ENCODE data around the gene CLASP1.
"Not testable (repeated sequence)": the region's sequence is repeated elsewhere in the genome, so short reads cannot be mapped to it uniquely, and the experiment has no call there.

The CLASP1 gene

DNA sequence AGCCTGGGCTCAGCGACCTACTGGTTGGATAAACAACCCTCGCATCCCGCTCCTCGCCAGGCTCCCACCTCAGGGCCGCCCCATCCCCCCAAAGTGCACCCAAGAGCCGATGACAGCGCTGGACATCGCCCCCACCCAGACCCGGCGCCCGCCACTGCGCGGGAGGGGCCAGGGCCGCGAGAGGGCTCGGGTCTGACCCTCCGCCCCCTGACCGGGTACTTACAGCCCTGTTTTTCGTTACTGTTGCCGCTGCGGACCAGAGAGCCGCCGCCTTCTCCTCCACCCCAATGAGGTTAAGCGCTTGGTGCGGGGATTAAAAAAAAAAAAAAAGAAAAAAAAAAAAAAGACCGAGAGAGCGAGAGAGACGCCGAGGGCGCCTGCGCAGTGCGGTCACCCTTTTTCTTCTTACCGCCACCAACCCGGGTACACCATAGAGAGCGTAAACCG is at the start of gene CLASP1:
CLASP1 (minus strand) TSS at position 314 of the 447 bp plus-strand sequence. CDS start 43,567 bp downstream, outside the sequence.
- peak in 1 of 2 experiments; percentile 59 for DNase-seq

- no peak for DNase-seq
These were observed 49.2 kb upstream of the CLASP1 start for GRCh38 chr2:121698318-121698930.

- no peak for DNase-seq
These were observed 47.9 kb upstream of the CLASP1 start for GRCh38 chr2:121697108-121697631.

DNA sequence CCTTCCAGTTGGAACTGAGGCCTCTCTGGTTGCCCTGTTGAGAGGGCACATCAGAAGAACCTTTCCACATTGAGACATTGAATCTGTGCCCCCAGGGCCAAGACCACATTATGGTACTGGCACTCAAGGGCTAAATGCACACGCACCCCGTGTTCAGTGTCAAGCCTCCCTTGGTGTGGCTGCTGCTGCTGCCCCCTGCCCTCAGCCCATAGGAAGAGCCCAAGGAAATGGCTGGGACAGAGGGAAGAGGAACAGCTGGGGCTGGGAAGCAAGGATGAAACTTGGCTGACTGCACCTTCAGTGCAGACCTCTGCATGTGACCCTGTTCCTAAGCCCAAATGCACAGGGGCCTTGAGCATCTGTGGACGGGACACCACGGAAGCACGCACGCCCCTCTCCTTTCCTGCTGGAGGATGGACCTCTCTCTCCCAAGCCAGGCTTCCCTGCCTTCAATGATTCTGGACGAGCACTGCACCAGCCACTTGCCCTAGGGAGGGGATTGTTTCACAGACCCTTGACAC is 47.2 kb upstream of the CLASP1 start:
- DNase-seq: no peak

GRCh38 chr2:121695171-121695451 is 45.8 kb upstream of the CLASP1 start:
- no peak for DNase-seq

DNA sequence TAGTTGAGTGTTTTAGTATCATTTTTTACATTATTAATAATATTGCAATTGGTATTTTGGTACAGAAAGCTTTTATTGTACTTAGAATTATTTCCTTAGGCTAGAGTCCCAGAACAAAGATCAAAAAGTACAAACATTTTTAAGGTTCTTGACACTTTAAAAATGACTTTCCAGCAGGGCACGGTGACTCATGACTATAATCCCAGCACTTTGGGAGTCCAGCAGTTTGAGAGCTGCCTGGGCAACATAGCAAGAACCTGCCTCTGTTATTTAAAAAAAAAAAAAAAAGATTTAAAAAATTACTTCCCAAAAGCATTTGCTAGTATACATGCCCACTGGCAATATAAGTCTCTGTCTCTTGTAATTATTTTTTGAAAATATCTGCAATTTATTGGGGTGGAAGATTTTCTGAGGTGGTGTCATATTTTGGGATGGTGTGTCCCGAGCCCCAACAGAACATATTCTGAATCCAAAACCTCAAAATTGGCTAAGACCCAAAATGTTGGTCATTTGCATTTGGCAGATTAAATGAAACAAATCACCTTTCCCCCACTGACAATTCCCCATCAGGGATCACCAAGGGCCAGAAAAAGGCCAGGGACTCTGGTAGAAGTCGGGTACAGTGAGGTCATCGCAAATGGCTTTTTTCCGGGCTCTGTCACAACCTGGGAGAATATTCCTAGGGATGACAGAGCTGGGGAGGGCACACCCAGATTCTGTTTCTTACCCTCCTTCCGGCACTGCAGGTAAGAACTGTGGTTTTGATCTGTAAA is 45.3 kb upstream of the CLASP1 start:
- DNase-seq: no peak

- not testable (repeated sequence) for DNase-seq
These were observed 41.3 kb upstream of the CLASP1 start for GRCh38 chr2:121690572-121690971.

DNA sequence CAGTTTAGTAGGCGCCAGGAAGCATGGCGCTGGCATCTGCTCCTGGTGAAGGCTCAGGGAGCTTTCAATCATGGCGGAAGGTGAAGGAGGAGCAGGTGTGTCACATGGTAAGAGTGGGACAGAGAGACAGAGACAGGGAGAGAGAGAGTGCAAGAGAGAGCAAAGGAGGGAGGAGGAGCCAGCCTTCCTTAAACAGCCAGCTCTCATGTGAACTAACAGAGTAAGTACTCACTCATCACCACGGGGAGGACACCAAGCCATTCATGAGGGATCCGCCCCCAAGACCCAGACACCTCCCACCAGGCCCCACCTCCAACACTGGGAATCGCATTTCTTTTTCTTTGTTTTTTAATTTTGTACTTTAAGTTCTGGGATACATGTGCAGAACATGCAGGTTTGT is 40.8 kb upstream of the CLASP1 start:
- no peak for DNase-seq

GRCh38 chr2:121689356-121689755 is 40.1 kb upstream of the CLASP1 start:
- no peak for DNase-seq

DNA sequence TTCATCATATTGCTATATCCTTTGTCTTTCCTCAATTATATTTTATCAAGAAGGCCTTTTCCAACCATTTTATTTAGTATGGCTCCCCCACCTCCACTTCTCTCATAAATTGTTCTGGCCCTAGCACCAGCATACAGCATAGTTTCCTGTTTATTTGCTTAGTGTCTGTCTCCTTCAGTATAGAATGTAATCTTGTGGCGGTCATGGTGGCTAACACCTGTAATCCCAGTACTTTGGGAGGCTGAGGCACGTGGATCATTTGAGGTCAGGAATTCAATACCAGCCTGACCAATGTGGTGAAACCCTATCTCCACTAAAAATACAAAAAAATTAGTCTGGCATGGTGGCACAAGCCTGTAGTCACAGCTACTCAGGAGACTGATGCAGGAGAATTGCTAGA is 39.6 kb upstream of the CLASP1 start:
- DNase-seq: no peak

GRCh38 chr2:121686902-121687301 is 37.6 kb upstream of the CLASP1 start:
- no peak for DNase-seq

GRCh38 chr2:121686218-121686617 is 37.0 kb upstream of the CLASP1 start:
- DNase-seq: no peak

- no peak for DNase-seq
These were observed 33.4 kb upstream of the CLASP1 start for GRCh38 chr2:121682396-121683298.

DNA sequence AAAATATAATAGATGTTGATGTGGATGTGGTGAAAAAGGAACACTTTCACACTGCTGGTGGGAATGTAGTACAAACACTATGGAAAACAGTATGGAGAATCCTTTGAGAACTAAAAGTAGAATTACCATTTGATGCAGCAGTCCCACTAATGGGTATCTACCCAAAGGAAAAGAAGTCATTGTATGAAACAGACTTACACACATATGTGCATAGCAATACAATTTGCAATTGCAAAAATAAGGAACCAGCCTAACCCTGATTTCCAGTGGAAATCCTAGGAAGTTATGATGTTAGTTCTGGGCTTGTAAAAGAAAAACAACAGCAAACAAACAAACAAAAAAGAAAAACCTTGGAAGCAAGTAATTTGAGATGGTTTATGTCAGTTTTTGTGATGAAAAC is 28.6 kb upstream of the CLASP1 start:
- no peak for DNase-seq

- DNase-seq: not testable (repeated sequence)
These were observed 22.4 kb upstream of the CLASP1 start for GRCh38 chr2:121671621-121672020.

DNA sequence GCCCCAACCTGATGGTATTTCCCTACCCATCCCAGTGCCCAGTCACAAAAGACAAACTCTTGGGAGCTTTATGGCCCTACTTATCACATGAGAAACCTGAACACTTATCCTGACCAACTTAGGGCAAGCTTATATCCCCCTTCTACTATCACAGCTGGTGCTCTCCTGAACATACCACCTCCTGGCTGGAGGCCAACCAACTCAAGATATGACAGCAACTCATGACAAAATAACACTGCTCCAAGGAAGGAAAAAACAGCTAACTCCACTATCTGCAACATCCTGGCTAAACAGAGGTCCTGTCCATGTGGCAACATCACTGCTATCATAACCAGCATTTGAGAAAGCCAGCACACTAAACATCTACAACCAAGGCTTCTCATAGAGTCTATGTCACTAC is 20.9 kb upstream of the CLASP1 start:
- no peak for DNase-seq

DNA sequence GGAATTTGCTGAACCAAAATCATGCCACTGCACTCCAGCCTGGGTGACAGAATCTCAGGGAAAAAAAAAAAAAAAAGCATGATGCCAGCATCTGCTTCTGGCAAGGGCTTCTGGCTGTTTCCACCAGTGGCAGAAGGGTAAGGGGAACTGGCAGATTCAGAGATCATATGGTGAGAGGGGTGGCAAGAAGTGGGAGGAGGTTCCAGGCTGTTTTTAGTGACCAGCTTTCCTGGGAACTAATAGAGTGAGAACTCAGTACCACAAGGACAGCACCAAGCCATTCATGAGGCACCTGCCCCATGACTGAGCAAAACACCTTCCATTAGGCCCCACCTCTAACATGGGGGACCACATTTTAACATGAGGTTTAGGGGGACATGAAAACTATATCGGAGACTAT is 18.4 kb upstream of the CLASP1 start:
- DNase-seq: no peak

GRCh38 chr2:121666042-121666441 is 16.8 kb upstream of the CLASP1 start:
- DNase-seq: no peak

GRCh38 chr2:121665504-121665903 is 16.2 kb upstream of the CLASP1 start:
- DNase-seq: no peak

DNA sequence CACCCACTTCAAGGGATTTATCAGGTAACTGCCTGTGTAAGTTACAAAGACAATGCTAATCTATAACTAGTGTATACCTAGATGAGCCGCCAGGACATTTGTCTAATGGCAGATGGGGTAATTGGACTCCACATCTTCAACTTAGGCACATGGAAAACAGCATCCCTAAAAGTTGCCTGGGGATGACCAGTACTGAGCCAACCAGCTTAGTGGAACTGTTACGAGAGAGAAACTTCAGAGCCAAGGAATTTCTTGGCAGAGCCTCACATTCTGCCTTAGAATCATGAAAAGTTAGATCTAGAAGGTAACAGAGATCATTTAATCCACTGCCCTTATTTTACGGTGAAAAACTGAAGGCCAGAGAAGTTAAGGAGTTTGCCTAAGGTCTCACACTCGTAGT is 15.5 kb upstream of the CLASP1 start:
- no peak for DNase-seq

DNA sequence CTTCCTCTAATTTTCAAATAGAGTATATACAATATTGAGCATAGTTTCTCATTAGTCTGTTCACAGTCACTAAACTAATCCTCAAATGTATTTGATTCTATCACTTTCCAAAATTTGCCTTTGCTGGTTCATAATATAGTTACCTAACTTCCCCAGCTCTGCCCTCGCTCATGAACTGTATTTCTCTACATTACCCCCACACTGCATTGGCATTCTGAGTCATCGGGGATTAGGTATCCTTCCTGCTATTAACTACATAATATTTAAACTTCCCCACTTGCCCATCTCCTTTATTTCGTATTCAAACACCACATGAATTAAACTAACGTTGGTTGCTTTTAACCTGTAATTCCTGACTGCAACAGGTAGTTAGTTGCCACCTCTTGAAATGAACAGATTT is 14.8 kb upstream of the CLASP1 start:
- DNase-seq: no peak

DNA sequence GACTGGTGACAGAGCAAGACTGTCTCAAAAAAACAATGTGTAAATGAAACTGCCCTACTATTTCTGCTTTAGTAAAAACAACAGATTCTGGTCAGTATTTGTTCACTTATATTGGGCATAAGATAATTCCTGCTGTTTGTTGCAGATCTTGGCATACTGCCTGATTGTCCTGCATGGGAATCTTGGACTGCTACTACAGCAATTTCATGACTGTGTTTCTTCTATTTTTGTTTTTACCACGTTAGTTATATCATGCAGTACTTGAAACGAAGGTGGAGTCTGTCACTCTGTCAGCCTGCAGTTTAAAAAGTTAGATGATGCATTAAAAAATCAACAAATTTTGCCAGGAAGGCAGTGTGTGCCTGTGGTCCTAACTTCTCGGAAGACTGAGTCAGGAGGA is 14.2 kb upstream of the CLASP1 start:
- DNase-seq: no peak

- DNase-seq: no peak
These were observed 13.4 kb upstream of the CLASP1 start for GRCh38 chr2:121662656-121663055.
